ENCODE results near the gene ALPL. TPM values are rescaled to one million over a fixed set of nuclear protein-coding genes. Genes with fewer than 3 reads are reported as not detected.

Gene ALPL
- total and polyA plus RNA-seq, 4 donors, result 3.3 to 93.1 (median 40.7) TPM

DNA sequence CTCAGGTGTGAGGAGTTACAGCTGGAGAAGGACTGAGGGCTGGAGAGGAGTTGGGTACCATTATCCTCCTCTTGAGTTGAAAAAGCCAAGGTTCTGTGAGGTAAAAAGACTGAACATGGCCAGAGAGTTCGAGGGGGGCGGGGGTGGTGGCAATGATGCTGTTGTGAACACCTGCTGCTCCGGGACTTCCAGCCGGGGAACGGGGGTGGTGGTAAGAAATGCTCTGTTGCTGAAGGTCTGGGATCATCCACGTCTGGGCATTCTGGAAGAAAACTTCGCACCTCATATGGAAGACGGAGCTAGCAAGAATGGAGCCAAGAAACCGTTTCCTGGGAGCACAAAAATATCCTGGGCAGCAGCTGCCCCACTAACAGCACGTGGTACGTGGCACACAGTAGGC, 20.1 kb upstream of the ALPL start:
- no peaks in the 10 kb centered on the region for H3K4me1 ChIP-seq (ENCODE audit: control insufficient read depth in 4 of 4, insufficient read depth in 4 of 4, low read length in 3 of 4)
- no peak for DNase-seq (ENCODE audit: low spot score)
- H3K9me3 ChIP-seq (ENCODE audit: control insufficient read depth in 4 of 4, low read length in 3 of 4), result no peaks in the 10 kb centered on the region
- no peak overlapping the region for H3K4me3 ChIP-seq (ENCODE audit: low read depth in 1 of 3, low read length in 3 of 3)
- TF ChIP-seq REST (IDR thresholded peaks at IDR 0.05), result no peak
- TF ChIP-seq, protein P1, sequence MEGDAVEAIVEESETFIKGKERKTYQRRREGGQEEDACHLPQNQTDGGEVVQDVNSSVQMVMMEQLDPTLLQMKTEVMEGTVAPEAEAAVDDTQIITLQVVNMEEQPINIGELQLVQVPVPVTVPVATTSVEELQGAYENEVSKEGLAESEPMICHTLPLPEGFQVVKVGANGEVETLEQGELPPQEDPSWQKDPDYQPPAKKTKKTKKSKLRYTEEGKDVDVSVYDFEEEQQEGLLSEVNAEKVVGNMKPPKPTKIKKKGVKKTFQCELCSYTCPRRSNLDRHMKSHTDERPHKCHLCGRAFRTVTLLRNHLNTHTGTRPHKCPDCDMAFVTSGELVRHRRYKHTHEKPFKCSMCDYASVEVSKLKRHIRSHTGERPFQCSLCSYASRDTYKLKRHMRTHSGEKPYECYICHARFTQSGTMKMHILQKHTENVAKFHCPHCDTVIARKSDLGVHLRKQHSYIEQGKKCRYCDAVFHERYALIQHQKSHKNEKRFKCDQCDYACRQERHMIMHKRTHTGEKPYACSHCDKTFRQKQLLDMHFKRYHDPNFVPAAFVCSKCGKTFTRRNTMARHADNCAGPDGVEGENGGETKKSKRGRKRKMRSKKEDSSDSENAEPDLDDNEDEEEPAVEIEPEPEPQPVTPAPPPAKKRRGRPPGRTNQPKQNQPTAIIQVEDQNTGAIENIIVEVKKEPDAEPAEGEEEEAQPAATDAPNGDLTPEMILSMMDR (IDR thresholded peaks at IDR 0.05; ENCODE audit: low read depth, low read length, missing input control), result no peak
- TF ChIP-seq YY1 (IDR thresholded peaks at IDR 0.05), result no peak
- TF ChIP-seq, protein P2, sequence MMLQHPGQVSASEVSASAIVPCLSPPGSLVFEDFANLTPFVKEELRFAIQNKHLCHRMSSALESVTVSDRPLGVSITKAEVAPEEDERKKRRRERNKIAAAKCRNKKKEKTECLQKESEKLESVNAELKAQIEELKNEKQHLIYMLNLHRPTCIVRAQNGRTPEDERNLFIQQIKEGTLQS (IDR thresholded peaks at IDR 0.05), result no peak
- TF ChIP-seq HNF4G (IDR thresholded peaks at IDR 0.05), result no peak
- no peak for TF ChIP-seq HNF4A (conservative IDR thresholded peaks at IDR 0.05)
- no peak for TF ChIP-seq NR2F2 (IDR thresholded peaks at IDR 0.05)
- TF ChIP-seq GABPA (IDR thresholded peaks at IDR 0.05 in 1 of 2, conservative IDR thresholded peaks at IDR 0.05 in 1 of 2), result no peak
- TF ChIP-seq FOXA1 (IDR thresholded peaks at IDR 0.05), result no peak
- TF ChIP-seq TAF1 (conservative IDR thresholded peaks at IDR 0.05), result no peak
- TF ChIP-seq MAX (IDR thresholded peaks at IDR 0.05), result no peak
- TF ChIP-seq RAD21 (IDR thresholded peaks at IDR 0.05), result no peak
- no peak for TF ChIP-seq JUND (IDR thresholded peaks at IDR 0.05)
- no peak for TF ChIP-seq FOXA2 (IDR thresholded peaks at IDR 0.05)
- WGBS, result 86% methylated on average over 11 of the region's 11 CpGs
- H3K27ac ChIP-seq (ENCODE audit: low read depth in 1 of 2, low read length in 2 of 2), result no peak overlapping the region
- H3K36me3 ChIP-seq (ENCODE audit: control insufficient read depth in 4 of 4, insufficient read depth in 3 of 4, low read depth in 1 of 4, low read length in 3 of 4), result no peaks in the 10 kb centered on the region
- no peak overlapping the region for H3K9ac ChIP-seq (ENCODE audit: low read depth in 1 of 2, low read length in 2 of 2)
- H3K27me3 ChIP-seq (ENCODE audit: control insufficient read depth in 4 of 4, insufficient read depth in 4 of 4, low read length in 3 of 4), result no peaks in the 10 kb centered on the region

- no peak for DNase-seq (ENCODE audit: low spot score)
- no peaks in the 10 kb centered on the region for H3K9me3 ChIP-seq (ENCODE audit: control insufficient read depth in 4 of 4, low read length in 3 of 4)
- H3K4me3 ChIP-seq (ENCODE audit: low read depth in 1 of 3, low read length in 3 of 3), result no peak overlapping the region
- TF ChIP-seq HNF4G (IDR thresholded peaks at IDR 0.05) (no peak), RAD21 (IDR thresholded peaks at IDR 0.05) (peak; percentile 26 to 73), RXRA (IDR thresholded peaks at IDR 0.05) (no peak)
- TF ChIP-seq, protein P1 (IDR thresholded peaks at IDR 0.05; ENCODE audit: low read depth, low read length, missing input control), result peak; percentile 11
- no peaks in the 10 kb centered on the region for H3K4me1 ChIP-seq (ENCODE audit: control insufficient read depth in 4 of 4, insufficient read depth in 4 of 4, low read length in 3 of 4)
- no peaks in the 10 kb centered on the region for H3K27me3 ChIP-seq (ENCODE audit: control insufficient read depth in 4 of 4, insufficient read depth in 4 of 4, low read length in 3 of 4)
- 85% methylated on average over 11 of the region's 11 CpGs for WGBS
- H3K9ac ChIP-seq (ENCODE audit: low read depth in 1 of 2, low read length in 2 of 2), result no peak overlapping the region
- no peak overlapping the region for H3K27ac ChIP-seq (ENCODE audit: low read depth in 1 of 2, low read length in 2 of 2)
- H3K36me3 ChIP-seq (ENCODE audit: control insufficient read depth in 4 of 4, insufficient read depth in 3 of 4, low read depth in 1 of 4, low read length in 3 of 4), result no peaks in the 10 kb centered on the region
Measured at GRCh38 chr1:21490774-21491487, 18.3 kb upstream of the ALPL start.

Measured in liver (tissue), 9 donors.